Muscle of back (tissue), 13 donors: ENCODE results near the gene VEGFC. TPM values are rescaled to one million over a fixed set of nuclear protein-coding genes. Genes with fewer than 3 reads are reported as not detected.
A peak's percentile ranks its signal among the peaks of the same experiment; 100 is the strongest.

Source experiments
- DNase-seq, 3 donors: peaks; one replicate each; pipeline versions ENCODE4 v3.0.0 to v3.0.0-alpha.2; 2013
- long read RNA-seq, 9 donors: transcript quantifications; one replicate each; lab custom pipeline, GENCODE V29; 2026
- polyA plus RNA-seq, 10 donors: library from polyadenylated mRNA; unstranded; fragments of 120-200 nt; gene quantifications; one replicate each; pipeline ENCODE4 v1.2.1, GENCODE V29; 2013; ENCODE audit not compliant: insufficient read length in 10 of 10

Gene VEGFC, protein sequence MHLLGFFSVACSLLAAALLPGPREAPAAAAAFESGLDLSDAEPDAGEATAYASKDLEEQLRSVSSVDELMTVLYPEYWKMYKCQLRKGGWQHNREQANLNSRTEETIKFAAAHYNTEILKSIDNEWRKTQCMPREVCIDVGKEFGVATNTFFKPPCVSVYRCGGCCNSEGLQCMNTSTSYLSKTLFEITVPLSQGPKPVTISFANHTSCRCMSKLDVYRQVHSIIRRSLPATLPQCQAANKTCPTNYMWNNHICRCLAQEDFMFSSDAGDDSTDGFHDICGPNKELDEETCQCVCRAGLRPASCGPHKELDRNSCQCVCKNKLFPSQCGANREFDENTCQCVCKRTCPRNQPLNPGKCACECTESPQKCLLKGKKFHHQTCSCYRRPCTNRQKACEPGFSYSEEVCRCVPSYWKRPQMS
- polyA plus RNA-seq, result 10 to 100 TPM in 3 of 10 donors, 1 to 10 TPM in 7; 6.6 to 11.0 (median 7.9) TPM
- long read RNA-seq, donor 1, transcript VEGFC-202 (7 exons, 2,064 nt), result major isoform, 6 of 6 reads
- long read RNA-seq, donor 1, partial matches to known transcripts, result 0 of 6 reads
- long read RNA-seq, donor 1, other reads (novel, unspliced or antisense), result 0 of 6 reads
- long read RNA-seq, donor 2, transcript VEGFC-202 (7 exons, 2,064 nt), result major isoform, 6 of 6 reads
- long read RNA-seq, donor 2, partial matches to known transcripts, result 0 of 6 reads
- long read RNA-seq, donor 2, other reads (novel, unspliced or antisense), result 0 of 6 reads
- long read RNA-seq, donor 3, result 0 reads
- long read RNA-seq, donor 4, partial matches to known transcripts, result 0 of 2 reads
- long read RNA-seq, donor 4, other reads (novel, unspliced or antisense), result 0 of 2 reads
- long read RNA-seq, donor 5, partial matches to known transcripts, result 0 of 3 reads
- long read RNA-seq, donor 5, other reads (novel, unspliced or antisense), result 0 of 3 reads
- long read RNA-seq, donor 6, partial matches to known transcripts, result 0 of 4 reads
- long read RNA-seq, donor 6, other reads (novel, unspliced or antisense), result 0 of 4 reads
- long read RNA-seq, donor 7, partial matches to known transcripts, result 0 of 2 reads
- long read RNA-seq, donor 7, other reads (novel, unspliced or antisense), result 0 of 2 reads
- long read RNA-seq, donor 8, partial matches to known transcripts, result 0 of 1 reads
- long read RNA-seq, donor 8, other reads (novel, unspliced or antisense), result 0 of 1 reads
- long read RNA-seq, donor 9, result 0 reads

DNA sequence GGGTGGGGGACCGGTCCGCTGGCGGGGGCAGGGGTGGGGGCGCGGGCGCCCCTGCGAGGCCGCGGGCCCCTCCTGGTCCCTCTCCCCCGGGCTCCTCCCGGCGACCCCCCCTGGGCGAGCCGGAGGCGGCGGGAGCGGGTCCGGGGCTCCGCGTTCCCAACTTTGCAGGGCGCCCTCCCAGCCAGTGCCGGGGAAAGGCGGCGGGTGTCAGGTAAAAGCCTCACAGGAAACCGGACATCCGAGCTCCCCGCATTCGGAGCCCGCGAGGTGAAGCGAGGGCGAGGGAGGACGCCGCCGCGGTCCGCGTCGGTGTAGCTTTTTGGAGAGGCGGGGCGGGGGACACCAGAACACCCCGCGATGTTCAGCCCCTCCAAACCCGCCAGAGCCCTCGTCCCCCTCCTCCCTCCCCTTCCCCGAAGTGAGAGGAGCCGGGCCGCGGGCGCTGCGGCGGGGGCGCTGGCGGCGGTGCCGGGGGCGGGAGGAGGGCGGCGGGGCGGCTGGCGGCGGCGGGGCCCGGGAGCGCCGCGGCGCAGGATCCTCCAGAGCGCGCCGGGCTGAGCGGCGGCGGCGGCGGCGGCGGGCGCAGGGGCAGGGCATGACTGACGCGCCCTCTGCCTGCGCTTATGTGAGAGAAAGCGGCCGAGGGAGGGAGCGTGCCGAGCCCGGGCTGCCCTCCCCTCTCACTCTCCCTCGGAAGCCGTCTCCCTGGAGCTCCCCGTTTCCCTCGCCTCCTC is at the start of gene VEGFC:
VEGFC (minus strand) TSS at position 597 of the 734 bp plus-strand sequence. CDS start 611 bp downstream, outside the sequence.
- peak in 2 of 3 donors; percentile 49 to 76 for DNase-seq

DNA sequence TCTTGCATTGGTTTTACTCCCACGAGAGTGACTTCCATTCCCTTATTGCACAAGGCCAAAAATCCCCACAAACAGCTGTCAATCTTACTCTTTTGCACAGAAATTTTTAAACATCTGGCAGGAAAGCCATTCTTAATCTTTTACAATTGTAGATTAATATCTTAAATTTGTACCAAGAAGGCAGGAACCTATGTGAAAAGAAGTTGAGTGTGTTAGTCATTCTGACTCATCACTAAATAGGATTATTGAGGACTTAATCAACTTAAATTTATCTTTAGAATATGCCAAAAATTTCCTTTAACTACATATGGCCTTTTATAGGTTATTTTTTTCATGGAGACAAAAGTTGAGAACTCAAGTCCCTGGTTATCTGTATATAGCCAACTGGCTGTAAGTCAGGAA is 49.0 kb upstream of the VEGFC start:
- DNase-seq, result peak in 2 of 3 donors; percentile 41 to 84

DNA sequence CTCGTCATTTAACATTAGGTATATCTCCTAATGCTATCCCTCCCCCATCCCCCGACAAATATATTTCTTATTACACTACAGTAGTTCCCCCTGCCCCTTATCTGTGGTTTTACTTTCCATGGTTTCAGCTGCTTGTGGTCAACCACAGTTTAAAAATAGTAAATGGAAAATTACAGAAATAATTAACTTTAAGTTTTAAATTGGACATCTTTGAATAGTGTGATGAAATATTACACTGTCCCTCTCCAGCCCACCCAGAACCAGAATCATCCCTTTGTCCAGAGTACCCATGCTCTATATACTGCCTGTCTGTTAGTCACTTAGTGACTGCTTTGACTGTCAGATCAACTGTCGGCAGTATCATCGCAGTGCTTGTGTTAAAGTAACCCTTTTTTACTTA is 47.4 kb upstream of the VEGFC start:
- DNase-seq, result no peak

DNA sequence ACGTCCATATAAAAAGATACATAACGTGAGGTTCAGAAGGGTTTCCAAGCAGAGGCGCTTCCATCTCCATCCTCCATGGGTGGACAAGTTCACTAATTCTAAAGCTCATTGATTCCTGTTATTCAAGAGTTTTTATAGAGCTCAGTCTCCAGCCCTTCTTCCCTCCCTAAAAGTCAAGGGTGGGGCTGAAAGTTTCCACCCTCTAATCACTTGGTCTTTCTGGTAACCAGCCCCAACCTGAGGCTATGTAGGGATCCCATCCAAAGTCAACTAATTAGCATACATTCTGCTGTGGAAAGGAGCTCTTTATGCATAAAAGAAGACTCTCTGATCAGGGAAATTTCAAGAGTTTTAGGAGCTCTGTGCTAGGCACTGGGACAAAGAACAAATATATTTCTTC is 46.9 kb upstream of the VEGFC start:
- no peak for DNase-seq

DNA sequence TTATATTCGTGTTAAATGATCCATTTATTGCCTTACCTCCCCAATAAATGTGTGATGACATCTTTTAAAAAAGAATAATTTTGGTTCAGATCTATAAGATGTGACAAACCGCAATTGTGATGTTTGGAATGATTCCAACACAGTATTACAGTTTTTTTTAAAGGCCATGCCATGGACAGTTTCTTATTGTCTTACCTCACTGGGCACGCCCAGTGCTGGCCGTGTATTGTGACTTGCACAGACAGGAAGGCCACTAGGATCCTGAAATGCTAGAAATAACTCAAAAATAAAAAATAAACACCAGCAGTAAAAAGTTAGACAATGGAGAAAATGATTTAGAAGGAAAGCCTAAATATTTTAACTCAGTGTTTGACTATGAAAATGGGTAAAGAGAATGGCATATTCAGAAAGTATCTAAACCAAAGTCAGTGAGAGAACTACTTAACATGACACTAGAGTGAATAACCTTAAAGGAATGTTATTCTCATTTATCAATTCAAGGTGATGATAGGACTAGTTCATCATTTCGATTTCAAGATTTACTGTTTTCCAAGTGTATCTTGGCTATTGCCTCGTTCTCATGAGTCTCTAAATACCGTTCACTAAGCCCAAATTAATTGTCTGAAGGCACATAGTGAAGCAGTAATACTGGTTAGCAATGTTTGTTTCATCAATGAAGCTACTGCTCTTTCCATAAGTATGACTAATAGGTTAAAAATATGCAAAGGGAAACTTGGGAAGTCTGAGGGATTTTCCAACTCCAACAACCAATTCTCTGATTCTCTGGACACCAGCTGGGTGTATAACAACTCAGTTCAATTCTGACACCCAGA is 46.1 kb upstream of the VEGFC start:
- DNase-seq, result peak; percentile 20 to 96 (median 29)

DNA sequence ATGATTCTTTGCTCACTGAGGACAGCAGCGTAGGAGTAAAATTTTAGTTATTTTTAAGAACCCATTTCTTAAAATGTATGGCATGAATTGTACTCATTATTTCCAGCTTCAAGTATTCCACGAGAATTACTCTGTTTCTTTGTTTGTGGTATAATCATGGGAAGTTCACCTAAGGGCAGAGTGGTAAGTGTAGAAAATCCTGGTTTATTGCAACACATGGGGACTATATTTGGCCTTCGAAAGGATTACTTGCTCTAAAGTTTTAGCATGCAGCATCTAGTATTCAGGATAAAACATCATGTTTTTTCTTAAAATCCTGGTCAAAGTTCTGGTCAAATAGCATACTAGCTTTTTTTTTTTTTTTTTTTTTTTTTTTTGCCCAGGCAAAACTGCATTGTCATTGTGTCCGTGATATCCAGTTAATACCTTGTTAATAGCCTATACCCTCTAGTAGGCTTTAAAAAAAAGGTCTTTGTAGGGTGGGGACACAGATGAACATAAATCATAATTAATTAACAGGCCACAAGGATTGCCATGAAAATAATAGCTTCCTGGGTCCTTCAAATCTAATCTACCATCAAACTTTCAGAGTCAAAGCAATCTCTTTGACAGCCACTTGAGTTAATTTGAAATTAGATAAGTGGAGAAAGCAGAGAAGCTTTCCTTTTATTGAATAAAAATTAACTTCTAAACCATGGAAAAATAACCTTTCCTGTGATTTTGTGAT is 44.6 kb upstream of the VEGFC start:
- no peak for DNase-seq

DNA sequence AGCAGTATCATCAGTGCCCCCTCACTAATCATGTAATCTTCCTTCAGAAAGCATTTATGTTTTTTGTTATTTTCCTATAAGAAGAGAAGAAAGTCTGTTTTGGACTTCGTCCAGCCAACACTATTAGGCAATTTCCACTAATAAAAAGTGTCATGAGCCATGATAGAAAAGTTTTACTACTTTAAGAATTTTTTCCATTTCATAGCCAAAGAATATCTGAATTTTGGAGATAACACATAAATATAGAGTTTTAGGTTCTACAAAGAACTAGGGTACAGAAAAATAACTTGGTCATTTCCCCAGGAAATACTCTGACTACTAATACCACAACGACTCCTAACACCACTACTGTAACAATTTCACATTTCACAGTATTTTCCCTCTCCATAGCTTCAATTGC is 41.8 kb upstream of the VEGFC start:
- DNase-seq, result no peak

DNA sequence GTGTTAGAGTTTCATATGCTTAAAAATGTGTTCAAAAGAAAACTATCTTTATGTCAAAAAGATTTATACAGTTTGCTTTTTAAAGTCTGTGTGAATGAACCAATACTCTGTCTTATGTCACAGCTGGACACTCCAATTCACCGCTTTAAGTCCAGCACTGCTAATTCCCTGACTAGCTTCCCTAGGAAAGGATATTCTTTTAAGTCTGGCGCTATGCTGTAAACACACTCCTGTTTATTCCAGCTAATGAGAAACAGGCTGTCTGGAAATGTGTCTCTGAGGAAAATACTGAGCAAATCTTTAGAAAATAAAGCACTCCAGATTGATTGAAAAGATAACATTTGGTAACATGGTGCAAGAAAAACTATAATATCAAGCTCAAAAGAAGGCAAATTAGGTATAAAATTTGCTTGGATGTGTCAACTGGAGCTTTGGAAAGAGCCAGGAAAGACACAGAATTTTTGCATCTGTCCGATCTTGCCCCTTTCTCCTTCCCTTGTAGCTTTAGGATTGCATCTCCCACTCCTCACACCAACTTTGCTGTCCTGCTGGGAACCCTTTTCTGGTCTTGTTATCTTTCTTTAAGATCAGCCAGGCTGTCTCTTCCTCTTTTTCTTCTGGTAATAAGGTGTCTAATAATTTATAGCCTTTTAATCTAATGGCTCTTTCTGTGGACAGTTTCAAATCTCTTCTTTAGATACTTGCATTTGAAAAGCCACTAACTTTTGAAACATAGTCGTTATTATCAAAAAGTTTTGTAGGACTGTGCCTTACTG is 40.9 kb upstream of the VEGFC start:
- peak; percentile 31 to 56 (median 40) for DNase-seq

DNA sequence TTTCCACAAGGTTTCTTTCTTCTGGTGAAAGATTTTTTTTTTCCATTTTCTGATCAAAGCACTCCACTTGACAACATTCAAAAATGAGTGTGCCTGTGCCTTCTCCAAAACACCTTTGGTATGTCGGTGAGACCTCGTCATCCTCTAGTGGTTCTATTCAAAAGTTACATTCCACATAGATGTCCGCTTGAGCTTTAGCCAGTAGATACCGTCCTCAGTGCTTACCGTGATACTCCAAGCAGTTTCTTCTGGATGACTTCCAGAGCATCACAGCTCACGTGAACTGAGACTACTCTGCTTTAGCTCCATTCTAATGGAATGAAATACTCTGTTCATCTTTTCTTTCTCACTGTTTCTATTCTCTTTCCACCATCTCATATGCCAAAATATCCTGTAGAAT is 38.2 kb upstream of the VEGFC start:
- DNase-seq, result no peak

DNA sequence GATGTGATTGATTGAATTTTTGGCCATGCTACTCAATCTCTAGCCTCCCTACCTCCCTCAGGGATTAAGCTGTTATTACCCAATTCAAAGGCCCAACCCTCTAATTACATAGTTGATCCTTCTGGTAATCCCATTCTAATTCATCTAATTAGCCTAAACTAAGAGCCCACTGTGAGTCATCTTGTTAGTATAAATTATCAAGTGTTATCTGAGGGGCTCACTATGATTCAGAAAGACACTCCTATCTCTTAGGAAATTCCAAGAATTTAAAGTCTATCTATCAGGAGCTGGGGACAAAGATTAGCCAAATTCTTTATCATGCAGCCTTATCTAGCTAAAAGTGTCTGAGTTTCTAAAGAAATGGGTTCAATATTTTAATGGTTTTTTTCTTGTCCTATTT is 32.9 kb upstream of the VEGFC start:
- no peak for DNase-seq

DNA sequence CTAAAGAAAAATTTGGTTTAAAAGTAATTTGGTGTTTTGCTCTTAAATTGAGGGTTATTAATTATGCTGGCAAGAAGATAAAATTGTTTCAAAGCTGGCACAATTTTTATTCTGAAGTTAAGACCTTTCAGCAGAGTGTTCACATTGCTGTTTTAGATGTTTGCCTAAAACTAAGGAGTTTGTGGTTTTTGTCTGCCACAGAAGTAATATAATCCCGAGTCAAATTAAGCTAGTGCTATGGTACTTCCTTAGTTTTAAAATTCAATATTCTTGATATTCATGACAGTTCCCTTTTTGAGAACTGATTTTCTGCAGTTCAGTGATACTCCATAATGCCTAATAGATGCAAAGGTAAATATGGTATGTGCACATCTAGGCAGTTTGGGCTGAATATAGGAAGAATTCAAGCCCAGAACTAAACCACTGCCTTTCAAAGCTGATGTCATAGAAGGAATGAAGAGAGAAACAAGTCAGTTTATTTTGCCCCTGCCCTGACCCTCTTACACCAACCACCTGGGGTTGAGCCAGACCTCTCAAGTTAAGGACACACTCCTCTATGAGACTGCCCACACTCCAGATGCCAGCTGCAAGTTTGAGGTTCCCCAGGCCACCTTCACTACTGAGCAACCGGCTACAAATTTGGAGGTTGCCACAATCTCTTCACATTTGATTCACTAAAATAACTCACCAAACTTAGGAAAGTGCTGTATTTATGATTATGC is 32.1 kb upstream of the VEGFC start:
- DNase-seq, result no peak

DNA sequence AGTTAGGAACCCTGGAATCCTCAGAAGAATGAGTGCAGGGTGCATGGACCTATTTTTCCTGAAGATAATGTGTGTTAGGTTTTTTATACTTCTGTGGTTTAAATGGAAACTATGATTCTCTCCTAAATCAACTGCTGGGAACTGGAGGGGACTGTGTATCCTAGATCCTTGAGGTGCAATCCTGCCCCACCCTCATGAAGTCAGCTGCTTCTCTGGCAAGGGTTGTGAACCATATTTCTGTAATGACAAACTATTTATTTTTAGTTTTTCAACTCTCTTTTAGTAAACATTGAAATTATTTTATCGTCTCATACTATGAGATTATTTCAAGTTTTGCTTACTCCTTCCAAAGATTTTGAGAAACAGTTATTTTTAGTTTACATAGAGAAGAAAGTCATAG is 25.8 kb upstream of the VEGFC start:
- peak in 1 of 3 donors; percentile 20 for DNase-seq

DNA sequence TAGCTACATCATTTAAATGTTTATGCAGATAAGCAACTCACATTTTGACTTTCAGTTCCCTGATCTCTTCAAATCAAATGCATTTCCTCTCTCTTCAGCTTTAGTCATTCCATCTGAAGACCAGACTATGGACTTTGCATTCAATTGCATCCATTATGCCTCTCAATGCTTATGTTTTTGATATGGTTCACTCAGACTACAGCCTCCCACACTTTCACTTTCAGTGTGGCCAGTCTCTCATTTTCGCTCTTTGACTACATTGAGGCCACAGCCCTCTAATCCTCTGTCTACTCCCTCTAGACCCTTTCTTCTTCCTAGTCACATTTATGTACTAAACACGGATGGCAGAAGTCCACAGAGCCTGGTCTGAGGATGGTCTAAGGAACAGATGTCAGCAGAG is 24.5 kb upstream of the VEGFC start:
- DNase-seq, result no peak

DNA sequence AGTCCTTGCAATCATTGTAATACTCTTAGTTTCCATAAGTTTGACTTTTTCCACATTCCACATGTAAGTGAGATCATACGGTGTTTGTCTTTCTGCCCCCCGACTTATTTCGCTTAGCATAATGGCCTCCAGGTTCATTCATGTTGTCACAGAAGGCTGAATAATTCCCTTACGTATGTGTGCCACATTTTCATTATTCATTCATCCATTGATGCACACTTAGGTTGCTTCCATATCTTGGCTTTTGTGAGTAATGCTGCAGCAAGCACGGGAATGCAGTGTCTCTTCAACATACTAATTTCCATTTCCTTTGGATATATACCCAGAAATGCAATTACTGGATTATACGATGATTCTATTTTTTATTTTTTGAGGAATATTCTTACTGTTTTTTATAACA is 22.0 kb upstream of the VEGFC start:
- DNase-seq, result peak in 1 of 3 donors; percentile 73

DNA sequence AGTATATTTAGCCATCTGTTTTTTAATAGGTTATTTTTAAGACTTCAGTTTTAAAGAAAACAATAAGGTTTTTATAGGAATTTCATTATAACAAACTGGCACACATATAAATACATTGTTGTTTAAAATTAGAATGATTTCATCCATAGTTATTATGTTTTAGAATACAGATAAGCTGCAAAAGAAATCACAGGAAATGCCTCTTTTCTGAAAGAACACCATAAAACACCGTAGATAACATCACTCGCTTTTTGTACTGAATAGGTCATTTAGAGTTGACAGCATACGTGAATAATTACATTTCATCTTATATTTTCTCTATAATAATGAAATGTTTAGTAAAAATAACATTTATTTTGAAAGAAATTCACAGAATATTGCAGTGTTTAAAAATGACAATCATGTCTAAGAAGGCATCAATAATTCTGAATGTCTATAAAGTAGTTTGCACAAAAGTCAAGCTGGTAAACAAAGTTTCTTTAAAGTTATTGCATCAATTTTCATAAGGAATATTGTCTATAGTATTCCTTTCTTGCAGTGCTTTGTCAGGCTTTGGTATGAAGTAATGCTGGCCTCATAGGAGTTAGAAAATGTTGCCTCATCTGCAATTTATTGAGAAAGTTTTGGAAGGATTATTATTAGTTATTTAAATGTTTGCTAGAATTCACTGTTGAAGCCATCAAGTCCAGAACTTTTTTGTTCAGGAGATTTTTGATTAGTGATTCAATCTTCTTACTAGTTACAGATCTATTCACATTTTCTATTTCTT is 17.9 kb upstream of the VEGFC start:
- DNase-seq, result no peak

DNA sequence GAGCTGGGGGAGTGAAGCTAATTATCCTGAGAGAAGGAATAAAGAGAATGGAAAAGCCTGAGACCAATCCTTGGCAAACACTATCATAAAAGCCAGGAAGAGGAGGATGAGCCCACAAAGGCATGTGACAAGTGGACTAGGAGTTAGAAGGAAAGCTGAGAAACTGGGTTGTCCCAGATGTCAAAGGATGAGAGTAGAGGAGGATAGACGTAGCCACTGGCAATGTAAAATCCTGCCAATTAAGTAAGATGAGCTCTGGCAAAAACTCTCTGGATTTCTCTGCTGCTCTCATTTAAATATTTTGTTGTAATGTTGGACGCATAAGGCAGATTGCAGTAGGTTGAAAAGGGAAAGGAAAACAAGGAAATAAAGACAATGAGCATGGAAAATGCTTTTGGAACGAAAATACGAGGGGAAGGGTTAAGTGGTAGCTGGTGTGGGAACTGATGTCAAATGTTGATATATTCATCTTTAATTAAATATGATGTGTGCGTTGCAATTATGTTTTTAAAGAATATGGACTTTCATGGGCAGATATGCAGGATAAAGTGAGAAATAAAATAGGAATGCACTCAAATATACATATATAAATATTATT is 14.2 kb upstream of the VEGFC start:
- no peak for DNase-seq

DNA sequence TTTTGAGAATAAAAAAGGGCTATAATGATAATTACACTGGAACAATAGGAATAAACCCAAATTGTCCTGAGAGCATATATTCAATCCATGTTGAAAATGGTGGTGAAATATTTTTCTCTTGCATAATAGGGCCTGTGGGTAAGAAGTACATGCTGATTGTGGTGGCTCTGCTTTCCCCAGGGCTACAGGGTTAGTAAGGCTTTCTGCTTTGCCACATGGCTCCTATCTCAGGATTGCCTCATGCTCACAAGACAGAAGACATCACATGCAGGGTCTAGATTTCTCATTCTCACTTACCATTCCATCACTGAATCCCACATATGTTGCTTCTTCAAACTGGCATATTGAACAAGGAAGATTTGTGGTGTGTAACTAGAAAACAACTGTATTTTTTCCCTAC is 12.4 kb upstream of the VEGFC start:
- no peak for DNase-seq
